RWPE2 (cell line): ENCODE results near the gene BAG2.

ENCODE experiments used
- ATAC-seq: fragments of 200-7000 bp; cut with Tn5 transposase; 3 replicates; pipeline ENCODE4 v1.9.1; 2021; ENCODE audit warnings: low read depth
- DNase-seq: peaks from one replicate; pipeline ENCODE4 v3.0.0-alpha.2; 2020; ENCODE audit warnings: low spot score
- H3K27ac ChIP-seq: fragments of 450-650 bp; 2 replicates; pipeline ENCODE4 v1.5.1; 2017; ENCODE audit warnings: mild to moderate bottlenecking; ENCODE audit not compliant: poor library complexity, severe bottlenecking
- H3K27me3 ChIP-seq: fragments of 250-450 bp; sonication (Bioruptor Pico); 2 replicates; pipeline ENCODE4 v1.5.1; 2021; ENCODE audit warnings: mild to moderate bottlenecking, moderate library complexity; ENCODE audit not compliant: insufficient read depth, poor library complexity, severe bottlenecking
- H3K36me3 ChIP-seq: fragments of 250-450 bp; sonication (Bioruptor Pico); 2 replicates; pipeline ENCODE4 v1.5.1; 2020; ENCODE audit warnings: low read depth, mild to moderate bottlenecking, moderate library complexity
- H3K4me1 ChIP-seq: fragments of 250-450 bp; sonication (Bioruptor Pico); 2 replicates; pipeline ENCODE4 v1.5.1; 2021; ENCODE audit warnings: mild to moderate bottlenecking, moderate library complexity; ENCODE audit not compliant: insufficient read depth, poor library complexity, severe bottlenecking
- H3K4me3 ChIP-seq: fragments of 250-450 bp; sonication (Bioruptor Pico); 2 replicates; pipeline ENCODE4 v1.5.1; 2021; ENCODE audit warnings: mild to moderate bottlenecking, moderate library complexity; ENCODE audit not compliant: severe bottlenecking
- H3K9me3 ChIP-seq: fragments of 250-450 bp; sonication (Bioruptor Pico); 2 replicates; pipeline ENCODE4 v1.5.1; 2021; ENCODE audit warnings: mild to moderate bottlenecking, moderate library complexity; ENCODE audit not compliant: severe bottlenecking
- TF ChIP-seq, protein P1 (sequence below): fragments of 450-650 bp; IDR thresholded peaks from one replicate; pipeline ENCODE4 v1.5.1; 2017; ENCODE audit warnings: mild to moderate bottlenecking, moderate library complexity; ENCODE audit not compliant: poor library complexity, severe bottlenecking

BAG2 gene

DNA sequence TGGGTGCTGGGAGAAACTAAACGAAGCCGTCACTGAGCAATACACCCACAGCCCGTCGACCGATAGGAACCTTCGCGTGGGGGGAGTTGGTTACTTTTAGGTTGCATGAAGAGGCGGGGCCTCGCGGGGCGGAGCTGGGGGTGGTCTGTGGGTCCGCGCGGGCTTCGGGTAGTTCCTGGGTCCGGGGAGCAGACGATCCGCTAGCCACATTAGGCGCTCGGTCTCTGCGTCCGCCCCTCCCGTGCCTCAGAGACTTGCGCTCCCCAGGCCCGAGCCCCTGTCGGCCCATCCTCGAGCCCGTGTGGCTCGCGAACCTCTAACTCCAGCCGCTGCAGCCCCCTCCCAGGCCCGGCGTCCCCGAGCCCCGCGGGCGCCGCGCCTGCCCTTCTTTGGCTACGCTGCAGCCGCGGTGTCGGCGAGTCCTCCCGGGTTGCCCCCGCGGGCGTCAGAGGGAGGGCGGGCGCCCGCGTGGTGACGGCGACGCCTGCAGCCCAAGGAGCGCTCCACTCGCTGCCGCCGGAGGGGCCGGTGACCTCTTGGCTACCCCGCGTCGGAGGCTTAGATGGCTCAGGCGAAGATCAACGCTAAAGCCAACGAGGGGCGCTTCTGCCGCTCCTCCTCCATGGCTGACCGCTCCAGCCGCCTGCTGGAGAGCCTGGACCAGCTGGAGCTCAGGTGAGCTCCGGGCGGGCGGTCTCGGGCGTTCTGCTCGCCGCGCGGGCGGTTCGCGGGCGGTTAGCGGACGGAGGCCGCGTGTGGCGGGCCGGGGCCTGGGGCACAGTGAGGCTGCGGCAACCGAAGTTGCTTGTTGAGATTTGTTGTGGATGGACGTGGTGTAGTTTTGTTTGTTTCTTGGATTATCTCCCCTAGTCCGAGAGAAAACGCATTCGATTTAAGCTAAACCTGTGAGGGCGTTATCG, at the start of gene BAG2:
BAG2 (plus strand) TSS at position 191 of the 920 bp plus-strand sequence; CDS start at position 563, 372 bp downstream.
- ATAC-seq (peak; percentile 75), DNase-seq (peak; percentile 76)
- no peaks in the 10 kb centered on the region for H3K27me3 ChIP-seq
- TF ChIP-seq, protein P1, sequence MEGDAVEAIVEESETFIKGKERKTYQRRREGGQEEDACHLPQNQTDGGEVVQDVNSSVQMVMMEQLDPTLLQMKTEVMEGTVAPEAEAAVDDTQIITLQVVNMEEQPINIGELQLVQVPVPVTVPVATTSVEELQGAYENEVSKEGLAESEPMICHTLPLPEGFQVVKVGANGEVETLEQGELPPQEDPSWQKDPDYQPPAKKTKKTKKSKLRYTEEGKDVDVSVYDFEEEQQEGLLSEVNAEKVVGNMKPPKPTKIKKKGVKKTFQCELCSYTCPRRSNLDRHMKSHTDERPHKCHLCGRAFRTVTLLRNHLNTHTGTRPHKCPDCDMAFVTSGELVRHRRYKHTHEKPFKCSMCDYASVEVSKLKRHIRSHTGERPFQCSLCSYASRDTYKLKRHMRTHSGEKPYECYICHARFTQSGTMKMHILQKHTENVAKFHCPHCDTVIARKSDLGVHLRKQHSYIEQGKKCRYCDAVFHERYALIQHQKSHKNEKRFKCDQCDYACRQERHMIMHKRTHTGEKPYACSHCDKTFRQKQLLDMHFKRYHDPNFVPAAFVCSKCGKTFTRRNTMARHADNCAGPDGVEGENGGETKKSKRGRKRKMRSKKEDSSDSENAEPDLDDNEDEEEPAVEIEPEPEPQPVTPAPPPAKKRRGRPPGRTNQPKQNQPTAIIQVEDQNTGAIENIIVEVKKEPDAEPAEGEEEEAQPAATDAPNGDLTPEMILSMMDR, result peak; percentile 32
- no peaks in the 10 kb centered on the region for H3K9me3 ChIP-seq
- H3K27ac ChIP-seq, result peak within 1 kb of the TSS; percentile 51
- peak within 1 kb of the TSS; percentile 54 for H3K4me3 ChIP-seq
- peaks cover 11% of the 10 kb centered on the region for H3K4me1 ChIP-seq
- H3K36me3 ChIP-seq, result peaks cover 14% of the 10 kb centered on the region

GRCh38 chr6:57123111-57123510, 49.0 kb upstream of the BAG2 start:
- Histone ChIP-seq H3K4me3 (no peak overlapping the region), H3K9me3 (no peaks in the 10 kb centered on the region), H3K27ac (no peak overlapping the region), H3K4me1 (no peaks in the 10 kb centered on the region), H3K36me3 (peaks cover 23% of the 10 kb centered on the region), H3K27me3 (no peaks in the 10 kb centered on the region)
- DNase-seq (no peak), ATAC-seq (no peak)
- TF ChIP-seq, protein P1, result no peak

GRCh38 chr6:57127763-57128162, 44.4 kb upstream of the BAG2 start:
- Histone ChIP-seq H3K27ac (no peak overlapping the region), H3K36me3 (peaks cover 42% of the 10 kb centered on the region), H3K9me3 (no peaks in the 10 kb centered on the region), H3K27me3 (no peaks in the 10 kb centered on the region), H3K4me1 (no peaks in the 10 kb centered on the region), H3K4me3 (no peak overlapping the region)
- no peak for ATAC-seq
- DNase-seq, result no peak
- TF ChIP-seq, protein P1, result no peak

DNA sequence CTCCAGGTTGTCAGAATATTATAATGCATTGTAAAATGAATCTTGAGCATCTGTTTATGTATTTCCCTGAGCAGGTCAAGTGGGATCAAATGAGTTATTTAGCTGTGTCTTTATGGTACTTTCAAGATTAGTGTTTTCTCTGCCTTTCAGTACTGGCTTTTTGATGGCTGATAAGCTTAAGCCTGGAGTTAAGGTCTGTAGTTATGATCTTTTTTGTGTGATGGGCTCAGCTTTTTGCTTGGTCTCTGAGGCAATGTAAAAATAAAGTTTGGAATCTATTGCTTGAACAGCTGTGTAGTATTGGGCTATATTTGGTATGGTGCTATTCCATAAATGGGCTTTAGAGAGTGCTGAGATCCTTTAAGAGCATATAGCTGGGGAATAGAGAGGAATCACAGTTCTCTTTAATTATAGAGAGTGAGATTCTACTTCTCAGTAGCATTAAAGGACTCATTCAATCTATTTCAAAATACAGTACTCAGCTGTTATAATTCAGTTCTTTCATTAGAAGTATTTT, 41.4 kb upstream of the BAG2 start:
- Histone ChIP-seq H3K36me3 (peaks cover 60% of the 10 kb centered on the region), H3K4me3 (no peak overlapping the region), H3K4me1 (no peaks in the 10 kb centered on the region), H3K9me3 (no peaks in the 10 kb centered on the region), H3K27me3 (no peaks in the 10 kb centered on the region), H3K27ac (no peak overlapping the region)
- ATAC-seq, result no peak
- no peak for DNase-seq
- TF ChIP-seq, protein P1, result no peak
